Jurkat, Clone E6-1 (cell line): Measurements from ENCODE around the gene A2ML1.
"Not testable (repeated sequence)": the region's sequence is repeated elsewhere in the genome, so short reads cannot be mapped to it uniquely, and the experiment has no call there.

ENCODE experiments used
- DNase-seq: peaks from one replicate; pipeline ENCODE4 v3.0.0-alpha.2; 2011; ENCODE audit warnings: low read depth, low spot score
- H3K4me3 ChIP-seq: 2 replicates; pipeline ENCODE4 v1.5.1; 2011; ENCODE audit warnings: mild to moderate bottlenecking, low read length, control low read depth, moderate library complexity

The A2ML1 gene

DNA sequence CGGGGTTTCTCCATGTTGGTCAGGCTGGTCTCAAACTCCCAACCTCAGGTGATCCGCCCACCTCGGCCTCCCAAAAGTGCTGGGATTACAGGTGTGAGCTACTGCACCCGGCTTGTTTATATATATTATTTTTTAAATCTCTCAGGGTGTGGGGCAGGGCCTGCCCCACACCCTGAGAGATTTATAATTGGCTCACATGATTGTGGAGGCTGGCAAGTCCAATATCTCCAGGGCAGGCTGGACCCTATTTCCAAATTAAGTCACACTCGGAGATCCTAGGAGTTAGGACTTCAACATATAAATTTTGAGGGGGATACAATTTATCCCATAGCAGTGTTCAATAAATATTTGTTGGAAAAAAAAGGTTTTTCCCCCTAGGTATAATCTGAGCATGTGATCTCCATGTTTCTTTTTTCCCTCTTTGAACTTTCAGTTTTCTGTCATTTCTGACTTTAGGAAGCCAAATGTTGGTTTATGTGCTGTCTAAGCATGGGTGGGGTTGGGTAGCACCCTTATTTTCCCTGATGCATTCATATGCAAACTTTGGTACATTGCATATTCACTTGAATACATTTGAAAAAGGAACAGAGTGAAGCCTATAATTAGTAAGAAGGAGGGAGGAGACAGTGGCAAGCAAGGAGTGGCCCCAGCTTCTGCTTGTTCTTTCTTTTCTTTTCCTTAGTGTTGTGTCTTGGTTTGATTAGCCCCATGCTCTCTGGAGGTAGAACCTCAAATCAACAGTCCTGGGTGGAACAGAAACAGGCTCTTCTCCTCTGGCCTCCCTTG lies 8.7 kb upstream of the A2ML1 start:
- H3K4me3 ChIP-seq: no peak overlapping the region
- no peak for DNase-seq

DNA sequence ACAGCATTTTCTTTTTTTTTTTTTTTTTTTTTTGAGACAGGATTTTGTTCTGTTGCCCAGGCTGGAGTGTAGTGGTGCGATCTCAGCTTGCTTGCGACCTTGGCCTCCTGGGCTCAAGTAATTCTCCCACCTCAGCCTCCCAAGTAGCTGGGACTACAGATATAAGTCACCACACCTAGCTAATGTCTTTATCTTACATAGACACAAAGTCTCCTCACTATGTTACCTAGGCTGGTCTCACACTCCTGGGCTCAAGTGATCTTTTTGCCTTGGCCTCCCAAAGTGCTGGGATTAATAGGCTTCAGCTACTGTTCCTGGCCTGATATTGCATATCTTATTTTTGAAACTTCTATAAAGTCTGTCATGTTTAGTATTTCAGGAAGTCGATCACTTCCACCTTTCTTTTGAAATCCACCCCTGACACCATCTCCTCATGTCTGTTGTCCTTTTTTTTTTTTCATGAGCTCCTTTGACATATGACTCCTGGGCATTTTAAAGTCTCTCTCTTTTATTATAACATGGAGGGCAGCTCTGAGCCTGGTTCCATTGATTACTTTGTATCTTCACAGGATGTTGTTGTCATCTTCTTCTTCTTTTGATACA lies 5.9 kb upstream of the A2ML1 start:
- DNase-seq: no peak
- H3K4me3 ChIP-seq: no peak overlapping the region

DNA sequence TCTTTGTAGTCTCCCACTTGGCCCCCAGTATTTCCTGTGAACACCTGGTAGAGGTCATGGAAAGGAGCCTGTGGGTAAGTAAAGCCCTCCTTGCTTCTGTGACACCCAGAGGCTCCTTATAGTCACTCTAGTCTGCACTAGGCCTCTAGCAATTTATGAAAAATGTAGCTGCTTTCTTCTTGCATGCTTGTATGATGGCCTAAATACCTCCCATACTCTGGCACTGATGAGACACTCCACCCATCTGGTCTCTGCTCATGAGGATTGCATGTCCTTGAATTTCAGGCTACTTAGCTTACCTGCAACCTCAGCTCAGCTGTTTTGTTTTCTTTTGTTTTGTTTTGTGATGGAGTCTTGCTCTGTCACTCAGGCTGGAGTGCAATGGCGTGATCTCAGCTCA lies 4.6 kb upstream of the A2ML1 start:
- no peak overlapping the region for H3K4me3 ChIP-seq
- DNase-seq: no peak

DNA sequence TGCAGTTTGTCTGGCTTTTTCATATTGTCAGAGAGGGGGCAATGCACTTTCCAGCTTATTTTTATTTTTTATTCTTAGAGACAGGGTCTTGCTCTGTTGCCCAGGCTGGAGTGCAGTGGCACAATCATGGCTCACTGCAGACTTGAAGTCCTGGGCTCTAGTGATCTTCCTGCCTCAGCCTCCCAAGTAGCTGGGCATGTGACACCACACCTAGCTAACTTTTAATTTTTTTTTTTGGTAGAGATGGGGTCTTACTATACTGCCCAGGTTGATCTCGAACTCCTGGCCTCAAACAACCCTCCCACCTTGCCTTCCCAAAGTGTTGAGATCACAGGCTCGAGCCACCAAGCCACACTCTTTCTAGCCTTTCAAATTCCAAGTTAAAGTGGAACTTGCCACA lies 3.9 kb upstream of the A2ML1 start:
- H3K4me3 ChIP-seq: no peak overlapping the region
- no peak for DNase-seq

DNA sequence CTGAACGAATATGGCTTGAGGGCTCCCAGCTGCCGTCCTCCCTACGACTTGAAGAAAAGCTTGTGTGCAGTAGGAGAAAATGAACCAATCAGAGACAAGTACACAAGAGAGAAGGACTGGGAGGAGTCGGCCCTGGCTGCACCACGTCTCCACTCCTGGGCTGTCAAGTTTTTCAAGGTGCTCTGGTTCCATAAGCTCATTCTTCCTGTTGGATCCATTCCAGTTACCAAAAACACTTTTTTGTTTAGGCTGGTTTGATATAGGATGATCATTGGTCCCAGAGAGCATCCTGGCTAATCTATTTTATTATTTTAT lies 2.8 kb upstream of the A2ML1 start:
- no peak for DNase-seq
- no peak overlapping the region for H3K4me3 ChIP-seq

DNA sequence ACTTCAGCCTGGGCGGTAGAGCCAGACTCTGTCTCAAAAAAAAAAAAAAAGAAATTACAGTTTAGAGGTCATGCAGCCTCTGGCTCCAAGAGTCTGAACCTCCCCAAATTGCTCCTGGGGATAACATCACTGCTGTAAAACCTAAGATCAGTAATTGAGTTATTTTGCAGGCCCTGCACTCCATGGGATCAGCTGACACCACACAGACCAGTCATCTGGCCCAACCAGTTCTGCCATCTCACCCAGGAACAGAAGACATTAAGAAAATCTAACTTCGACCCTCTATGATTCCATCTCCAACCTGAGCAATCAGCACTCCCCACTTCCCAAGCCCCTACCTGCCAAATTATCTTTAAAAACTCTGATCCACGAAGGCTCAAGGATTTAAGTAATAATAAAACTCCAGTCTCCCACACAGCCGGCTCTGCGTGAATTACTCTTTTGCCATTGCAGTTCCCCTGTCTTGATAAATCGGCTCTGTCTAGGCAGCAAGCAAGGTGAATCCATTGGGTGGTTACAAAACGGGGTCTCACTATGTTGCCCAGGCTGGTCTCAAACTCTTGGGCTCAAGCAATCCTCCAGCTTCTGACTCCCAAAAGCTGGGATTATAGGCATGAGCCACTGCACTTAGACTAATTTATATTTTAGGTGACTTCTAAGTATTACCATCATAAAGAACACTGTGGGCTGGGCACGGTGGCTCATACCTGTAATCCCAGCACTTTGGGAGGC lies 1.6 kb upstream of the A2ML1 start:
- DNase-seq, H3K4me3 ChIP-seq: not testable (repeated sequence)

DNA sequence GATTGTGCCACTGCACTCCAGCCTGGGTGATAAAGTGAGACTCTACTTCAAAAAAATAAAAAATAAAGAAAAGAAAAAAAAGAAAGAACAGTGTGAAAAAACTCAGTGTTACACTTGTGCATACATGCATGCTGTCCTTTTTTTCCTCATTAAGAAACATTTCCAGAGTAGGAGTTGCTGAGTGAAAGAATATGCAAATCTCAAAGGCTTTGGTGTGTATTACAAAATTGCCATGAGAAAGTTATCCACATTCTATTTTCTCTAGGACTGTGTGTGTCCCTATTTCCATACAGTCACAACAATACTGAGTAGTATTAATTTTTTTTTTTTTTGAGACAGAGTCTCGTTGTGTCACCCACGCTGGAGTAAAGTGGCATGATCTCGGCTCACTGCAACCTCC lies 830 bp upstream of the A2ML1 start:
- no peak for DNase-seq

DNA sequence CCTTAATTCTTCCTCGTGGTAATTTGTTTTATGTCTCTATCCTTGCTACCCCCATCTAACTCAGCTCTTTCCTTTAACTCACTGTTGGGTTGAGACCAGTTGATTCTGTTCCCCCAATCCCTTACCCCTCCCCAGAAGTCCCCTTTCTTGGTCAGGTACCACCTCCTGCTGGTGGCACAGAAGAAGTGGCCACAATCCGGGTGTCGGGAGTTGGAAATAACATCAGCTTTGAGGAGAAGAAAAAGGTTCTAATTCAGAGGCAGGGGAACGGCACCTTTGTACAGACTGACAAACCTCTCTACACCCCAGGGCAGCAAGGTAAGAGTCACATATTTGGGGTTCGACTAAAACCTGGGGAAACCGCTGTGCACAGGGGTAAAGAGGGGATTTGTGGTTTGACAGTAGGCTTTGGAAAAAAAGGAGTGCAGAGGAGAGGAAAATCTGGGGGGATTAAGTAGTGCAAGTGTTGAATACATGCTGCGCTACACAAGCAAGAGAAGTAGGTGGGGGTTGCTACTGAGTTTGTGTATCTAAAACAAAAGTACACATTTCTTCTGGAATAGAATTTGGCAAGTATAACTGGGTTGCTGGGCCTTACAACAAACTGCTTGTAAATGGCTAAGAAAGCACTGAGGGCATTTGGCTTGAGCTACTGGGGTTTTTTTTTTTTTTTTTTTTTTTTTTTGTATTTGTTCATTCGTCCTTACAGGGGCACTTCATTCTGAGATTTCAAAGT lies 1.3 kb downstream of the A2ML1 start:
- no peak overlapping the region for H3K4me3 ChIP-seq

More for the DNA sequence above, 830 bp upstream of the A2ML1 start:
- no peak overlapping the region for H3K4me3 ChIP-seq

DNA sequence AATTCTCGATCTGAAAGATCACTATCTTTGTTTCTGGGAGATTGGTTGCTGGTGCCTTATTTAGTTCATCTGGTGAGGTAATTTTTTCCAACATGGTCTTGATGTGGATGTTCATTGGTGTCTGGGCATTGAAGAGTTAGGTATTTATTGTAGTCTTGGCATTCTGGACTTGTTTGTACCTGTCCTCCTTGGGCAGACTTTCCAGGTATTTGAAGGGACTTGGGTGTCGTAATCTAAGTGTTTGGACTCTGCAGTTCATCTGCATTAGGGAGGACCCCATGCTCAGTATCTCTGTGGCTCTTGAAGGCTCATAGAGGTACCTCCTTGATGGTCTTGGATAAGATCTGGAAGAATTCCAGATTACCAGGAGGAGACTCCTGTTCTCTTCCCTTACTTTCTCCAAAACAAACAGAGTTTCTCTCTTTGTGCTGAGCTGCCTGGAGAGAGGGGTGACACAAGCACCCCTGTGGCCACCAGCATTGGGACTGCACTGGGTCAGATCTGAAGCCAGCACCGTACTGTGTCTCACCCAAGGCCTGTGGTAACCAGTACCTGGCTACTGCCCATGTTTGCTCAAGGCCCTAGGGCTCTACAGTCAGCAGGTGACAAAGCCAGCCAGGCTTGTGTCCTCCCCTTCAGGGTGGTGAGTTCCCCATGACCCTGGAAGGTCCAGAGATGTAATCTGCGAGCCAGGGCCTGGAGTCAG lies 5.3 kb downstream of the A2ML1 start:
- no peak for DNase-seq
- no peak overlapping the region for H3K4me3 ChIP-seq

More for the DNA sequence above, 1.3 kb downstream of the A2ML1 start:
- no peak for DNase-seq

DNA sequence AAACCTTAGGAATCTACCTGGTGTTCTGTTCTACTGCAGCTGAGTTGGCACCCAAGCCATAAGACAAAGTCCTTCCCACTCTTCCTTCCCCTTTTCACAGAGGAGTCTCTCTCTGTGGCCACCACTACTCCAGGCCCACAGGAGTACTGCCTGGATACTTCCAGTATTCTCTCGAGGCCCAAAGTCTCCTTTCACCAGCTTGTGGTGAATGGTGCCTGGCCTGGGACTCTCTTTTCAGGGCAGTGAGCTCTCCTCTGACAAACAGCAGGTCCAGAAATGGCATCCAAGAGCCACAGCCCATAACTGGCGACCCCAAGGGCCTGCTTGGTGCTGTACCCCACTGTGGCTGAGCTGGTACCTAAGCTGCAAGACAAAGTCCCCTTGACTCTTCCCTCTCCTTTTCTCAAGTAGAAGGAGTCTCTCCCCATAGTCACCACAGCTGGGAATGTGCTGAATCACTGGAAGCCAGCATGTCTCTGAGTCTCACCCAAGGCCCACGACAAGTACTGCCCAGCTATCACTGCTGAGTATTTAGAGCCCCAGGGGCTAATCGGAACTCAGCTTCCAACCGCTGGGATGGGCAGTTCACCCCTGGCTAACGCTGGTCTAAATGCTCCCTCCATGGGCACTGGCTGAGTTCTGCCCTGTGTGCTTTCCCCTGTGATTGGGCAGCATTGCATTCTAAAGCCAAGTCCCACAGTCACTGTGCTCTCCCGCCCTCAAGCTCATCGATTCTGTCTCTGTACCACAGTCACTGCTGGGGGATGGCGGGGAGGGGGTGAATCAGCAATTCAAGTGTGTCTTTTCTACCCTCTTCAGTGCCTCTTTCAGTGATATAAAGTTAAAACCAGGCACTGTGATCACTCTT lies 6.1 kb downstream of the A2ML1 start:
- no peak for DNase-seq

DNA sequence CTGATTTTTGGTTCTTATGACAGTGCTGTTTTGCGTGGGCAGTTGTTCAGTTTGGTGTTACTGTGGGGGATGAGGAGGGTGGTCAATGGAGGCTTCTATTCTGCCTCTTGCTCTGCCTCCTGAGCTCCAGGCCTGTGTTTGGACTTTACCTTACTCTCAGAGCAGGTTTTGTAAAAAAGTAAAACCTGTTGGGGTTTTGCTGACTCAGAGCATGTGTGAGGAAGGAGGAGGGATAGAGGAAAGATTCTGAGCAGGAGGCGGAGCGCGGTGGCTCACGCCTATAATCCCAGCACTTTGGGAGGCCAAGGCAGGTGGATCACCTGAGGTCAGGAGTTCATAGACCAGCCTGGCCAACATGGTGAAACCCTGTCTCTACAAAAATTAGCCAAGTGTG lies 6.7 kb downstream of the A2ML1 start:
- H3K4me3 ChIP-seq: no peak overlapping the region
- DNase-seq: no peak

More for the DNA sequence above, 6.1 kb downstream of the A2ML1 start:
- H3K4me3 ChIP-seq: no peak overlapping the region

DNA sequence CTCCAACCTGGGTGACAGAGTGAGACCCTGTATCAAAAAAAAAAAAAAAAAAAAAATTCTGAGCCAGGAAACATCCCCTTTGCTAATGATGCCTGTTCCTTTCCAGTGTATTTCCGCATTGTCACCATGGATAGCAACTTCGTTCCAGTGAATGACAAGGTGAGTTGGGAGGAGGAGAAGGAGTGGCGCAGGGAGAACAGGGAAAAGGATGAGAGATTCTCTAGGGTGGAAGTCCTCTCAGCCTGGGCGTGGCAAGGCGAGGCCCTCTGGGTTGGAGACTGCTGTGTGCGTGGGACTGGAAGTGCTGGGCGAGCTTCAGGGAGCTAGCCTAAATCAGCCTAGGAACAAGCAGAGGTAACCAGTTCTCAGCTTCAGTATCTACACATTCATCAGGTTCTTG lies 7.2 kb downstream of the A2ML1 start:
- DNase-seq: no peak
- H3K4me3 ChIP-seq: no peak overlapping the region

DNA sequence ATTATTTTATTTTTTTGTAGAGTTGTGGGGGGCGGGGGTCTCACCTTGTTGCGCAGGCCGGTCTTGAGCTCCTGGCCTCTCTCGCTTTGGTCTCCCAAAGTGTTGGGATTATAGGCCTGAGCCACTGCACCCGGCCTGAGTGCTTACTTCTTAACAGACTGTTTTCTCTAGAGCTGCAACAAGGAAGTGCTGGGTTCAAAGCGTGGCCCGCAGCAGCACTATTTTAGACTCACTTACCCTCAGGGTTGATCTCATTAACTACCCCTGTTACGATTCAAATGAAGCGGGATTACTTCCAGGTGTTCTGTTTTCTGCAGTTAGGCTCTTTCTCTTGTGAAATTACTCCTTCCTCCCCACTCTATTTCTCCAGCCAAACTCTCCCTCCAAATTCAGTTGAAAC lies 8.7 kb downstream of the A2ML1 start:
- DNase-seq: no peak
- H3K4me3 ChIP-seq: no peak overlapping the region

DNA sequence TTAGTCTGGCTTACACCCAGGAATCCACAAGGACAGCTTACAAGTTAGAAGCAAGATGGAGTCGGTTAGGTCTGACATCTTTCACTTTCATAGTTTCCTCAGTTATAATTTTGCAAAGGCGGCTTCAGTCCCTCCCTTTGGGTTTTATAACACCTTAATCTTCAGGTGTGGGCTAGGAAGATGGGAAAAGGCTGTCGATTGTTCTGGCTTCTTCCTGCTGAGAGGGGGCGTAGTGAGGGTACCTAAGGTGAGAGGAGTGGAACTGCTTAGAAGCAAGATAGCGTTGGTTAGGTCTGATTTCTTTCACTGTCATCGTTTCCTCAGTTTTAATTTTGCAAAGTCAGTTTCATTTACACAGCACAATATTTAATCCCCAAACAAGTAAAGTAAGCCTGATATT lies 10.1 kb downstream of the A2ML1 start:
- DNase-seq: no peak
- H3K4me3 ChIP-seq: no peak overlapping the region

DNA sequence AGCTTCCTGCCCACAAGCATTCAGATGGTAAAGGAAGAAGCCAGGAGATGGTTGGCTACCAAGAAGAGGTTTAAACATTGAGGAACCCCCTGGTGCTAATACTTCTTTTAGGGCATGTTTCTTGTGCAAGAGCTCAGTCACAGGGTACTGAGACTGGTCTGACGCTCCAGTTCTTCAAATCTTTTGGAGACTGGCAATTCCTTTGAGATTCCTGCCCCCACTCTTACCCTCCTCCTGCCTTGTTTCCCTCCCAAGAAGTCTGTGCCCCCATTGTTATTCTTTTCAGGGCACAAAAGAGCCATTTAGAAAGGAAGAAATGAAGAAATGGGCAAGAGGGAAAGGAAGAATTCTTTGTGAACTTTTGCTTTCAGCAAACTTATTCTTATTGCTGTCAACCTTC lies 11.8 kb downstream of the A2ML1 start:
- no peak overlapping the region for H3K4me3 ChIP-seq
- no peak for DNase-seq

DNA sequence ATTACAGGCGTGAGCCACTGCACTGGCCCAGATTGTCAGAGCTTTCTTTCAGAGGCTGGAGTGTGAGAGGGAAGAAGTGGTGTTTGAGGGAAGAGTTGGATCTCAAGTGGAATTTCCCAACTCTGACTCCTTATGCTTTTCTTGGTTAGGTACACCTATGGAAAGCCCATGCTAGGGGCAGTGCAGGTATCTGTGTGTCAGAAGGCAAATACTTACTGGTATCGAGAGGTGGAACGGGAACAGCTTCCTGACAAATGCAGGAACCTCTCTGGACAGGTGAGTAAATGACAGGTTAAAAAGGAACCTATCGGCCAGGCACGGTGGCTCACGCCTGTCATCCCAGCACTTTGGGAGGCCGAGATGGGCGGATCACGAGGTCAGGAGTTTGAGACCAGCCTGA lies 14.9 kb downstream of the A2ML1 start:
- no peak overlapping the region for H3K4me3 ChIP-seq
- no peak for DNase-seq

DNA sequence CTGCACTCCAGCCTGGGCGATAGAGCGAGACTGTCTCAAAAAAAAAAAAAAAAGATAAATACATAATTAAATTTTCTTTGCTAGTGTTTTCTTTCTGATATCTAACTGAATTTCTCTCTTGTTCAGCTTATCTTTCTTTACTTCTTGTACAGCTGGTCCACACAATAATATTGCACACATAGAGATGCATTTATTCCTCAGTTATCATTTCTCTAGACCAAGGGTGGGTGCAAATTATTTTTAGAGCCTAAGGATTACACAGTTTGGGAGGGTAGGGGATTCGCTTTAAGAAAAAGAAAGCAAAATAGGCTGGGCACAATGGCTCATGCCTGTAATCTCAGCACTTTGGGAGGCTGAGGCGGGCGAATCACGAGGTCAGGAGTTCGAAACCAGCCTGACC lies 17.9 kb downstream of the A2ML1 start:
- no peak overlapping the region for H3K4me3 ChIP-seq
- no peak for DNase-seq

DNA sequence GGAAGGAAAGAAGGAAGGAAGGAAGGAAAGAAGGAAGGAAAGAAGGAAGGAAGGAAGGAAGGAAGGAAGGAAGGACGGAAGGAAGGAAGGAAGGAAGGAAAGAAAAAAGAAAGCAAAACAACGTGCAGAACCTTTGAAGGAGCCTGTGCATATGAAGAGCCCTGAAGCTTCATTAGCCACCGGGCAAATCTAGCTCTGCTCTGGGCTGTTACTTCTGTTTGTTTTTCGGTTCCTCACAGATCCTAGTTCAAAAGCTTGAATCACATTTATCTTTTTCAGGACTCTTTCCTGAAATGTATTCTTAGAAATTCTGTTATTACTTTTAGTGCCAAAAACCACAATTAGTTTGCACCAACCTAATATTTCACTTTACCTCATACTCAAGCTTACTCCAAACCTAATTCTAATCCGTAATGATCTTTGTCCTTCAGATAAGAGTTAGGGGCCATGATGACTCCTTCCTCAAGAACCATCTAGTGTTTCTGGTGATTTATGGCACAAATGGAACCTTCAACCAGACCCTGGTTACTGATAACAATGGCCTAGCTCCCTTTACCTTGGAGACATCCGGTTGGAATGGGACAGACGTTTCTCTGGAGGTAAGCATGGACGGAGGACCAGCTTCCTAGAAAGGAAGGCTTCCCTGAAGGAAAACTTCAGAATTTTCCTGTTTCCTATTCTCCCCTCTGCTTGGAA lies 18.7 kb downstream of the A2ML1 start:
- no peak overlapping the region for H3K4me3 ChIP-seq
- DNase-seq: no peak
